Liver (tissue), 9 donors: Measurements from ENCODE around the gene CCM2L. TPM values are rescaled to one million over a fixed set of nuclear protein-coding genes. Genes with fewer than 3 reads are reported as not detected.

Experiments used
- DNase-seq: peaks from one replicate; pipeline ENCODE4 v3.0.0-alpha.2; 2017; ENCODE audit warnings: low spot score
- H3K27ac ChIP-seq, 2 donors: one replicate each; pipeline ENCODE4 v1.7.0; 2013; ENCODE audit warnings: inconsistent platforms in 2 of 2, low read length in 2 of 2, control low read depth in 1 of 2, low read depth in 1 of 2, mild to moderate bottlenecking in 1 of 2
- H3K27me3 ChIP-seq, 4 donors: one replicate each; pipeline versions ENCODE4 v1.6.1 to v1.7.0; 2013; ENCODE audit warnings: low read length in 3 of 4, inconsistent platforms in 1 of 4, mild to moderate bottlenecking in 1 of 4, moderate library complexity in 1 of 4; ENCODE audit not compliant: control insufficient read depth in 4 of 4, insufficient read depth in 4 of 4
- H3K36me3 ChIP-seq, 4 donors: one replicate each; pipeline versions ENCODE4 v1.6.1 to v1.7.0; 2013; ENCODE audit warnings: low read length in 3 of 4, mild to moderate bottlenecking in 3 of 4, low read depth in 1 of 4, moderate library complexity in 1 of 4; ENCODE audit not compliant: control insufficient read depth in 4 of 4, insufficient read depth in 3 of 4
- H3K4me1 ChIP-seq, 4 donors: one replicate each; pipeline versions ENCODE4 v1.6.1 to v1.7.0; 2013; ENCODE audit warnings: low read length in 3 of 4, mild to moderate bottlenecking in 3 of 4, moderate library complexity in 1 of 4; ENCODE audit not compliant: control insufficient read depth in 4 of 4, insufficient read depth in 4 of 4
- H3K4me3 ChIP-seq, 3 donors: one replicate each; pipeline versions ENCODE4 v1.6.1 to v1.7.0; 2013; ENCODE audit warnings: low read length in 3 of 3, control low read depth in 1 of 3, low read depth in 1 of 3, mild to moderate bottlenecking in 1 of 3
- H3K9ac ChIP-seq, 2 donors: one replicate each; pipeline ENCODE4 v1.7.0; 2013; ENCODE audit warnings: low read length in 2 of 2, mild to moderate bottlenecking in 2 of 2, moderate library complexity in 2 of 2, control low read depth in 1 of 2, low read depth in 1 of 2
- H3K9me3 ChIP-seq, 4 donors: one replicate each; pipeline versions ENCODE4 v1.6.1 to v1.7.0; 2013; ENCODE audit warnings: low read length in 3 of 4; ENCODE audit not compliant: control insufficient read depth in 4 of 4
- ATF3 ChIP-seq: IDR thresholded peaks from 2 replicates; pipeline ENCODE4 v1.6.1; 2016; ENCODE audit warnings: antibody characterized with exemption
- FOXA1 ChIP-seq: IDR thresholded peaks from 2 replicates; pipeline ENCODE4 v1.6.1; 2016; ENCODE audit warnings: antibody characterized with exemption
- FOXA2 ChIP-seq: IDR thresholded peaks from 2 replicates; pipeline ENCODE4 v1.6.1; 2016; ENCODE audit warnings: antibody characterized with exemption
- HNF4G ChIP-seq: IDR thresholded peaks from 2 replicates; pipeline ENCODE4 v1.6.1; 2016; ENCODE audit warnings: antibody characterized with exemption
- MAX ChIP-seq: IDR thresholded peaks from 2 replicates; pipeline ENCODE4 v1.6.1; 2016; ENCODE audit warnings: antibody characterized with exemption
- REST ChIP-seq: IDR thresholded peaks from 2 replicates; pipeline ENCODE4 v1.6.1; 2016; ENCODE audit warnings: antibody characterized with exemption, mild to moderate bottlenecking
- RXRA ChIP-seq, 2 donors: IDR thresholded peaks; 2 replicates each; pipeline ENCODE4 v1.6.1; 2017 to 2018; ENCODE audit warnings: antibody characterized with exemption in 2 of 2, mild to moderate bottlenecking in 1 of 2
- SP1 ChIP-seq: IDR thresholded peaks from 2 replicates; pipeline ENCODE4 v1.6.1; 2018; ENCODE audit warnings: antibody characterized with exemption, mild to moderate bottlenecking
- TAF1 ChIP-seq: conservative IDR thresholded peaks from 2 replicates; pipeline ENCODE4 v1.6.1; 2016; ENCODE audit warnings: antibody characterized with exemption, mild to moderate bottlenecking
- YY1 ChIP-seq: IDR thresholded peaks from 2 replicates; pipeline ENCODE4 v1.6.1; 2016; ENCODE audit warnings: antibody characterized with exemption, mild to moderate bottlenecking
- ZBTB33 ChIP-seq: IDR thresholded peaks from 2 replicates; pipeline ENCODE4 v1.6.1; 2016; ENCODE audit warnings: antibody characterized with exemption
- WGBS: extraction: QIAGEN DNeasy Blood & Tissue Kit; methylation state at CpG from one replicate; pipeline ENCODE4 v1.1.7; 2013; 5-methylcytosine and 5-hydroxymethylcytosine counted together
- polyA plus RNA-seq, 2 donors: library from polyadenylated mRNA; stranded (reverse) in 1 of 2; unstranded in 1 of 2; fragments of 200-250 nt in 1 of 2; fragments of >200 nt in 1 of 2; fragmentation: Nextera tagmentation in 1 of 2; extraction: Ambion mirVana in 1 of 2; gene quantifications; one replicate each; pipeline versions ENCODE4 v1.2.1 to v1.2.3, GENCODE V29; 2013 to 2015
- total RNA-seq, 2 donors: library from RNA; depleted of rRNA; stranded (reverse); fragments of >200 nt; gene quantifications; one replicate each; pipeline ENCODE4 v1.2.3, GENCODE V29; 2014
- donor health status: healthy.
- donor health status: healthy.
- donor health status: healthy.
- donor health status: healthy.
- donor health status: healthy.

Gene CCM2L
- total and polyA plus RNA-seq, 4 donors, result 0.31 to 2.1 (median 1.2) TPM

- Histone ChIP-seq H3K27me3 (peaks cover 0 to 4% (median 0%) of the 10 kb centered on the region in 4 donors), H3K4me1 (no peaks in the 10 kb centered on the region)
- WGBS, result 85% methylated on average over 1 of the region's 1 CpG
These were observed 49.0 kb downstream of the CCM2L start for GRCh38 chr20:32059189-32059588.

GRCh38 chr20:32062776-32063170 is 52.5 kb downstream of the CCM2L start:
- Histone ChIP-seq H3K9me3 (no peaks in the 10 kb centered on the region), H3K36me3 (no peaks in the 10 kb centered on the region), H3K27me3 (peaks cover 0 to 3% (median 0%) of the 10 kb centered on the region in 4 donors), H3K27ac (peak overlapping the region; percentile 60 to 66), H3K9ac (no peak overlapping the region), H3K4me1 (no peaks in the 10 kb centered on the region), H3K4me3 (no peak overlapping the region)
- no peak for TF ChIP-seq YY1
- no peak for TF ChIP-seq RXRA (IDR thresholded peaks at IDR 0.05)
- no peak for TF ChIP-seq HNF4G
- TF ChIP-seq MAX, result peak; percentile 28
- no peak for TF ChIP-seq ZBTB33
- TF ChIP-seq SP1, result no peak
- no peak for TF ChIP-seq TAF1
- TF ChIP-seq REST, result no peak
- 54% methylated on average over 4 of the region's 4 CpGs for WGBS
- no peak for DNase-seq

More at GRCh38 chr20:32059189-32059588, 49.0 kb downstream of the CCM2L start:
- TF ChIP-seq REST (no peak), HNF4G (no peak), ATF3 (no peak), SP1 (no peak), FOXA1 (no peak), FOXA2 (no peak)
- Histone ChIP-seq H3K27ac (no peak overlapping the region), H3K36me3 (no peaks in the 10 kb centered on the region), H3K9ac (no peak overlapping the region), H3K4me3 (no peak overlapping the region), H3K9me3 (no peaks in the 10 kb centered on the region)
- DNase-seq, result no peak
